ENCODE results near the gene SIRT7. TPM values are rescaled to one million over a fixed set of nuclear protein-coding genes. Genes with fewer than 3 reads are reported as not detected.
"Not testable (repeated sequence)": the region's sequence is repeated elsewhere in the genome, so short reads cannot be mapped to it uniquely, and the experiment has no call there.

Gene SIRT7
- total and polyA plus RNA-seq, 2 experiments from 2014 or later, result 16.7 to 26.7 TPM

- no peaks in the 10 kb centered on the region for H3K9me3 ChIP-seq (ENCODE audit: low read depth)
- H3K4me3 ChIP-seq, result no peak overlapping the region
- no peak overlapping the region for H3K27ac ChIP-seq
- no peak for TF ChIP-seq CTCF (IDR thresholded peaks at IDR 0.05; ENCODE audit: low read depth, low read length)
- H3K27me3 ChIP-seq, result peaks cover 29% of the 10 kb centered on the region
- no peaks in the 10 kb centered on the region for H3K36me3 ChIP-seq
- H3K4me1 ChIP-seq (ENCODE audit: low read depth), result no peaks in the 10 kb centered on the region
- DNase-seq (ENCODE audit: low read depth in 1 of 2, low spot score in 1 of 2), result no peak
These were observed 38.0 kb upstream of the SIRT7 start for GRCh38 chr17:81955756-81956544.

GRCh38 chr17:81955058-81955681 is 37.2 kb upstream of the SIRT7 start:
- DNase-seq (ENCODE audit: low read depth in 1 of 2, low spot score in 1 of 2), result no peak
- TF ChIP-seq CTCF (IDR thresholded peaks at IDR 0.05; ENCODE audit: low read depth, low read length), result no peak
- Histone ChIP-seq H3K4me1 (ENCODE audit: low read depth) (no peaks in the 10 kb centered on the region), H3K27ac (no peak overlapping the region), H3K36me3 (no peaks in the 10 kb centered on the region), H3K4me3 (no peak overlapping the region), H3K27me3 (peaks cover 21% of the 10 kb centered on the region), H3K9me3 (ENCODE audit: low read depth) (no peaks in the 10 kb centered on the region)

- Histone ChIP-seq H3K4me1 (ENCODE audit: low read depth) (no peaks in the 10 kb centered on the region), H3K36me3 (no peaks in the 10 kb centered on the region), H3K27me3 (peaks cover 14% of the 10 kb centered on the region), H3K9me3 (ENCODE audit: low read depth) (no peaks in the 10 kb centered on the region), H3K27ac (no peak overlapping the region), H3K4me3 (no peak overlapping the region)
- no peak for DNase-seq (ENCODE audit: low read depth in 1 of 2, low spot score in 1 of 2)
- TF ChIP-seq CTCF (IDR thresholded peaks at IDR 0.05; ENCODE audit: low read depth, low read length), result no peak
These were observed 36.4 kb upstream of the SIRT7 start for GRCh38 chr17:81954131-81955057.

- not testable (repeated sequence) for H3K4me3 ChIP-seq; H3K27ac ChIP-seq; H3K36me3 ChIP-seq; DNase-seq (ENCODE audit: low read depth in 1 of 2, low spot score in 1 of 2); H3K27me3 ChIP-seq; H3K4me1 ChIP-seq (ENCODE audit: low read depth); H3K9me3 ChIP-seq (ENCODE audit: low read depth)
These were observed 35.5 kb upstream of the SIRT7 start for GRCh38 chr17:81953443-81953842.

- DNase-seq (ENCODE audit: low read depth in 1 of 2, low spot score in 1 of 2), result no peak
- no peaks in the 10 kb centered on the region for H3K4me1 ChIP-seq (ENCODE audit: low read depth)
- TF ChIP-seq CTCF (IDR thresholded peaks at IDR 0.05; ENCODE audit: low read depth, low read length), result no peak
- H3K27me3 ChIP-seq, result no peaks in the 10 kb centered on the region
- H3K27ac ChIP-seq, result no peak overlapping the region
- H3K36me3 ChIP-seq, result no peaks in the 10 kb centered on the region
- H3K4me3 ChIP-seq, result no peak overlapping the region
- H3K9me3 ChIP-seq (ENCODE audit: low read depth), result no peaks in the 10 kb centered on the region
These were observed 34.8 kb upstream of the SIRT7 start for GRCh38 chr17:81952792-81953228.
